ENCODE results near the gene MED26. TPM values are rescaled to one million over a fixed set of nuclear protein-coding genes. Genes with fewer than 3 reads are reported as not detected.

The MED26 gene
- total RNA-seq, 4 donors from 2014 or later: 4.4 to 12.9 (median 8.4) TPM

GRCh38 chr19:16527334-16527935 lies 100.6 kb downstream of the MED26 start:
- 78 to 81% methylated on average over 12 to 14 of the region's 14 CpGs for WGBS, 2 donors
- no peaks in the 10 kb centered on the region for H3K9me3 ChIP-seq
- no peak for DNase-seq
- no peak overlapping the region for H3K27ac ChIP-seq
- intact Hi-C loops (cut with DNase I): no loop called here
- no peak overlapping the region for H3K4me3 ChIP-seq (replicated peaks in 1 of 3)
- TF ChIP-seq POLR2A (IDR thresholded peaks at IDR 0.05): no peak
- no peak for TF ChIP-seq CTCF (IDR thresholded peaks at IDR 0.05)
- H3K27me3 ChIP-seq: no peaks in the 10 kb centered on the region
- H3K4me1 ChIP-seq: no peaks in the 10 kb centered on the region
- H3K36me3 ChIP-seq: peaks cover 90 to 95% of the 10 kb centered on the region in 2 donors

GRCh38 chr19:16525751-16526481 lies 102.1 kb downstream of the MED26 start:
- Histone ChIP-seq H3K9me3 (no peaks in the 10 kb centered on the region), H3K27me3 (no peaks in the 10 kb centered on the region), H3K27ac (no peak overlapping the region), H3K36me3 (peaks cover 87 to 91% of the 10 kb centered on the region in 2 donors), H3K4me3 (replicated peaks in 1 of 3) (no peak overlapping the region), H3K4me1 (no peaks in the 10 kb centered on the region)
- TF ChIP-seq POLR2A (IDR thresholded peaks at IDR 0.05): no peak
- no peak for TF ChIP-seq CTCF (IDR thresholded peaks at IDR 0.05)
- intact Hi-C loops (cut with DNase I): no loop called here
- 94 to 98% methylated on average over 20 of the region's 29 CpGs for WGBS, 2 donors
- no peak for DNase-seq

- DNase-seq: no peak
- WGBS, 2 donors: 96% methylated on average over 34 to 48 of the region's 54 CpGs
- intact Hi-C loops (cut with DNase I): no loop called here
- Histone ChIP-seq H3K36me3 (peaks cover 87 to 91% of the 10 kb centered on the region in 2 donors), H3K27ac (no peak overlapping the region), H3K27me3 (no peaks in the 10 kb centered on the region), H3K4me3 (replicated peaks in 1 of 3) (no peak overlapping the region), H3K9me3 (no peaks in the 10 kb centered on the region), H3K4me1 (no peaks in the 10 kb centered on the region)
- TF ChIP-seq CTCF (IDR thresholded peaks at IDR 0.05): no peak
Observed at GRCh38 chr19:16524991-16525734, 102.8 kb downstream of the MED26 start.

Small RNA genes within 50 kb of the gene (small RNA-seq; reads per million reads assigned to genes)
- gene RN7SL146P: not detected

Other genes with a start within 250 kb of the MED26 start
- 10 to 100 TPM; 24.4 to 37.4 (median 28.6) TPM for gene EPS15L1, start 156.2 kb downstream of the MED26 start, total RNA-seq
- gene CALR3, start 132.0 kb downstream of the MED26 start, total RNA-seq: under 1 TPM in 1 of 4 donors, not detected in 3; 0.58 TPM
- gene C19orf44, start 131.8 kb downstream of the MED26 start, total RNA-seq: 10 to 100 TPM in 3 of 4 donors, 1 to 10 TPM in 1; 8.6 to 12.0 (median 10.6) TPM
- 10 to 100 TPM in 3 of 4 donors, 1 to 10 TPM in 1; 8.1 to 15.5 (median 11.7) TPM for gene CHERP, start 85.8 kb downstream of the MED26 start, total RNA-seq
- 10 to 100 TPM; 33.3 to 49.3 (median 38.6) TPM for gene SLC35E1, start 55.8 kb downstream of the MED26 start, total RNA-seq
- gene SMIM7, start 31.9 kb upstream of the MED26 start, total RNA-seq: 100 to 1,000 TPM in 2 of 4 donors, 10 to 100 TPM in 2; 80.9 to 171 (median 119) TPM
- gene TMEM38A, start 32.9 kb upstream of the MED26 start, total RNA-seq: 1 to 10 TPM; 3.2 to 7.8 (median 5.6) TPM
- 1 to 10 TPM in 2 of 4 donors, under 1 TPM in 2; 0.38 to 4.9 (median 1.3) TPM for gene NWD1, start 91.6 kb upstream of the MED26 start, total RNA-seq
- gene SIN3B, start 201.2 kb upstream of the MED26 start, total RNA-seq: 10 to 100 TPM; 33.6 to 65.9 (median 47.6) TPM